ENCODE measurements around the gene BICC1. TPM values are rescaled to one million over a fixed set of nuclear protein-coding genes. Genes with fewer than 3 reads are reported as not detected.

BICC1 gene
- total and polyA plus RNA-seq, 2 of the 8 experiments (the other 6 are each of a cell fraction or from before 2014, with no cell fraction given), result 0.20 to 0.73 TPM

GRCh38 chr10:58465629-58466028 lies 47.0 kb upstream of the BICC1 start:
- Histone ChIP-seq H3K23ac (ENCODE audit: insufficient read length) (no peak overlapping the region), H3K4me2 (ENCODE audit: insufficient read depth in 1 of 2, low read depth in 2 of 2, low read length in 2 of 2) (no peak overlapping the region), H3K4ac (replicated peaks; ENCODE audit: insufficient read length, low read depth, low read length) (no peak overlapping the region), H2BK20ac (ENCODE audit: low read length) (no peak overlapping the region), H2AFZ (ENCODE audit: low read length) (0 out of 2 replicates have a peak overlapping the region, but pooled peaks have one; percentile 66), H3K79me2 (ENCODE audit: control insufficient read depth in 1 of 2, insufficient read depth in 2 of 2, low read length in 2 of 2) (no peaks in the 10 kb centered on the region), H2BK120ac (replicated peaks; ENCODE audit: low read depth, low read length) (no peak overlapping the region), H3K4me1 (replicated peaks in 1 of 4; ENCODE audit: control insufficient read depth in 3 of 4, insufficient read depth in 4 of 4, low read length in 3 of 4) (no peaks in the 10 kb centered on the region), H3K9ac (replicated peaks in 1 of 4; ENCODE audit: extremely low read depth in 1 of 4, low read depth in 3 of 4, low read length in 3 of 4) (no peak overlapping the region), H4K5ac (ENCODE audit: insufficient read length, low read depth, low read length) (no peak overlapping the region), H2AK5ac (ENCODE audit: low read depth, low read length) (no peak overlapping the region), H4K91ac (replicated peaks; ENCODE audit: insufficient read length, low read length) (no peak overlapping the region), H3K9me3 (ENCODE audit: insufficient read depth in 2 of 2, low read depth in 1 of 2, low read length in 1 of 2) (peaks cover 0 to 3% of the 10 kb centered on the region in 2 experiments; a peak in 2 of 4 replicates), H3K79me1 (ENCODE audit: low read depth, low read length) (no peaks in the 10 kb centered on the region), H3K56ac (replicated peaks; ENCODE audit: insufficient read length, low read depth, low read length) (no peak overlapping the region), H3K27ac (ENCODE audit: low read depth, low read length) (no peak overlapping the region), H3K14ac (ENCODE audit: insufficient read length) (no peak overlapping the region), H3K18ac (ENCODE audit: extremely low read depth, low read length) (no peak overlapping the region), H3K4me3 (ENCODE audit: extremely low read depth in 1 of 4, insufficient read depth in 2 of 4, low read depth in 3 of 4, low read length in 4 of 4) (no peak overlapping the region), H2BK15ac (ENCODE audit: low read length) (no peak overlapping the region), H3K36me3 (ENCODE audit: control insufficient read depth in 2 of 4, insufficient read depth in 4 of 4, low read length in 3 of 4) (no peaks in the 10 kb centered on the region), H3K23me2 (ENCODE audit: low read depth, low read length) (no peaks in the 10 kb centered on the region; the same call in 1 of the 2 replicates), H2BK5ac (ENCODE audit: low read depth, low read length) (no peak overlapping the region), H3K27me3 (replicated peaks in 1 of 4; ENCODE audit: control insufficient read depth in 3 of 4, extremely low read depth in 1 of 4, insufficient read depth in 3 of 4, low read length in 3 of 4) (no peaks in the 10 kb centered on the region), H2BK12ac (ENCODE audit: low read depth, low read length) (no peak overlapping the region), H4K20me1 (replicated peaks in 1 of 2; ENCODE audit: control insufficient read depth in 1 of 2, insufficient read depth in 2 of 2, low read length in 2 of 2) (no peaks in the 10 kb centered on the region), H4K8ac (ENCODE audit: extremely low read depth, insufficient read depth, low read length) (no peak overlapping the region)
- FAIRE-seq (no peak), DNase-seq (ENCODE audit: low read depth in 1 of 2, low spot score in 2 of 2) (no peak)
- 62% methylated on average over 4 of the region's 4 CpGs; no CpG with 5 or more reads in 1 of the 2 experiments for WGBS, 2 experiments (ENCODE audit: extremely low coverage in 1 of 2, insufficient coverage in 1 of 2, insufficient read length in 1 of 2, insufficient replicate concordance in 2 of 2, low coverage in 1 of 2, low lambda C conversion rate in 2 of 2, missing lambda C conversion rate in 1 of 2)
- ChIA-PET CTCF (ENCODE audit: partially characterized antibody) (interaction anchor here (1.0 to 3.2 kb wide), 7 partner anchors 12 to 164 kb away, joined by 3 to 16 read pairs (median 4); no protein-coding TSS in a partner anchor), POLR2A (ENCODE audit: partially characterized antibody) (interaction anchor here (1.2 kb wide), 1 partner anchor 12 kb away, joined by 3 read pairs; no protein-coding TSS in a partner anchor)
- TF ChIP-seq HDAC6 (IDR thresholded peaks at IDR 0.05; ENCODE audit: low read depth, low read length) (no peak), MAX (IDR thresholded peaks at IDR 0.05) (no peak), SUZ12 (IDR thresholded peaks at IDR 0.05; ENCODE audit: low read length) (no peak), POU5F1 (IDR thresholded peaks at IDR 0.05; ENCODE audit: low read depth, low read length) (no peak), TBP (IDR thresholded peaks at IDR 0.05; ENCODE audit: low read depth, low read length) (no peak), SRF (IDR thresholded peaks at IDR 0.05; ENCODE audit: low read depth, low read length) (no peak), EGR1 (IDR thresholded peaks at IDR 0.05; ENCODE audit: borderline replicate concordance, low read depth, low read length) (no peak)
- TF ChIP-seq, protein P1, sequence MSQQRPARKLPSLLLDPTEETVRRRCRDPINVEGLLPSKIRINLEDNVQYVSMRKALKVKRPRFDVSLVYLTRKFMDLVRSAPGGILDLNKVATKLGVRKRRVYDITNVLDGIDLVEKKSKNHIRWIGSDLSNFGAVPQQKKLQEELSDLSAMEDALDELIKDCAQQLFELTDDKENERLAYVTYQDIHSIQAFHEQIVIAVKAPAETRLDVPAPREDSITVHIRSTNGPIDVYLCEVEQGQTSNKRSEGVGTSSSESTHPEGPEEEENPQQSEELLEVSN (IDR thresholded peaks at IDR 0.05), result no peak
- TF ChIP-seq, protein P2, sequence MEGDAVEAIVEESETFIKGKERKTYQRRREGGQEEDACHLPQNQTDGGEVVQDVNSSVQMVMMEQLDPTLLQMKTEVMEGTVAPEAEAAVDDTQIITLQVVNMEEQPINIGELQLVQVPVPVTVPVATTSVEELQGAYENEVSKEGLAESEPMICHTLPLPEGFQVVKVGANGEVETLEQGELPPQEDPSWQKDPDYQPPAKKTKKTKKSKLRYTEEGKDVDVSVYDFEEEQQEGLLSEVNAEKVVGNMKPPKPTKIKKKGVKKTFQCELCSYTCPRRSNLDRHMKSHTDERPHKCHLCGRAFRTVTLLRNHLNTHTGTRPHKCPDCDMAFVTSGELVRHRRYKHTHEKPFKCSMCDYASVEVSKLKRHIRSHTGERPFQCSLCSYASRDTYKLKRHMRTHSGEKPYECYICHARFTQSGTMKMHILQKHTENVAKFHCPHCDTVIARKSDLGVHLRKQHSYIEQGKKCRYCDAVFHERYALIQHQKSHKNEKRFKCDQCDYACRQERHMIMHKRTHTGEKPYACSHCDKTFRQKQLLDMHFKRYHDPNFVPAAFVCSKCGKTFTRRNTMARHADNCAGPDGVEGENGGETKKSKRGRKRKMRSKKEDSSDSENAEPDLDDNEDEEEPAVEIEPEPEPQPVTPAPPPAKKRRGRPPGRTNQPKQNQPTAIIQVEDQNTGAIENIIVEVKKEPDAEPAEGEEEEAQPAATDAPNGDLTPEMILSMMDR (IDR thresholded peaks at IDR 0.05; ENCODE audit: control extremely low read depth in 1 of 3, insufficient read depth in 1 of 3, low read depth in 1 of 3, low read length in 3 of 3), result no peak
- TF ChIP-seq, protein P3, sequence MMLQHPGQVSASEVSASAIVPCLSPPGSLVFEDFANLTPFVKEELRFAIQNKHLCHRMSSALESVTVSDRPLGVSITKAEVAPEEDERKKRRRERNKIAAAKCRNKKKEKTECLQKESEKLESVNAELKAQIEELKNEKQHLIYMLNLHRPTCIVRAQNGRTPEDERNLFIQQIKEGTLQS (IDR thresholded peaks at IDR 0.05; ENCODE audit: insufficient read depth, low read depth, low read length), result no peak
